ENCODE data around the gene GAK. TPM values are rescaled to one million over a fixed set of nuclear protein-coding genes. Genes with fewer than 3 reads are reported as not detected.

GAK gene
- total and polyA plus RNA-seq, 7 donors, result 20.9 to 55.8 (median 36.4) TPM

DNA sequence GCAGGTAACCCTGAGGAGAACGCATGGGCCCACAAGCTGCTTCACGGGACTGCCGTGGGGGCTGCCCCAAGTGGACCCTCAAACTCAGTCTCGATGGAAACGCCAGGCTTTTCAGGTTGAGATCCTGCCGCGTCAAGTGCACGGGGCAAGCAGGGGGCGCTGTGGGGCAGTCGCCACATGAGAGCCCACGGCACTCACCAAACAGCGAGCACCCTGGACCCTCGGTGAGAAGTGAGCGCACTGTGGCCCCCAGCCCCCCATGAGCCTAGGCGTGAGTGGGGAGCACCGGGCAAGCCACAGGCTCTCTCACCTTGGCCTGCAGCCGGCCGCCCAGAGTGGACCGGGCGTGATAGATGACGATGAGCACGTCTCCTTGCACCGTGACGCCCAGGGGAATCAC is 55.3 kb downstream of the GAK start:
- H3K4me3 ChIP-seq, result no peak overlapping the region
- H3K36me3 ChIP-seq (ENCODE audit: insufficient read depth in 1 of 2, low read depth in 1 of 2), result peaks cover 2 to 100% of the 10 kb centered on the region in 2 donors
- H3K9me3 ChIP-seq, result no peaks in the 10 kb centered on the region
- intact Hi-C loops (cut with DNase I), result no loop called here
- no peak overlapping the region for H3K27ac ChIP-seq
- DNase-seq (no peak), ATAC-seq (no peak)
- WGBS, 3 donors, result 90 to 93% (median 93%) methylated on average over 24 of the region's 24 CpGs
- H3K27me3 ChIP-seq (ENCODE audit: insufficient read depth in 3 of 3, low read length in 2 of 3), result no peaks in the 10 kb centered on the region
- TF ChIP-seq, protein P1, sequence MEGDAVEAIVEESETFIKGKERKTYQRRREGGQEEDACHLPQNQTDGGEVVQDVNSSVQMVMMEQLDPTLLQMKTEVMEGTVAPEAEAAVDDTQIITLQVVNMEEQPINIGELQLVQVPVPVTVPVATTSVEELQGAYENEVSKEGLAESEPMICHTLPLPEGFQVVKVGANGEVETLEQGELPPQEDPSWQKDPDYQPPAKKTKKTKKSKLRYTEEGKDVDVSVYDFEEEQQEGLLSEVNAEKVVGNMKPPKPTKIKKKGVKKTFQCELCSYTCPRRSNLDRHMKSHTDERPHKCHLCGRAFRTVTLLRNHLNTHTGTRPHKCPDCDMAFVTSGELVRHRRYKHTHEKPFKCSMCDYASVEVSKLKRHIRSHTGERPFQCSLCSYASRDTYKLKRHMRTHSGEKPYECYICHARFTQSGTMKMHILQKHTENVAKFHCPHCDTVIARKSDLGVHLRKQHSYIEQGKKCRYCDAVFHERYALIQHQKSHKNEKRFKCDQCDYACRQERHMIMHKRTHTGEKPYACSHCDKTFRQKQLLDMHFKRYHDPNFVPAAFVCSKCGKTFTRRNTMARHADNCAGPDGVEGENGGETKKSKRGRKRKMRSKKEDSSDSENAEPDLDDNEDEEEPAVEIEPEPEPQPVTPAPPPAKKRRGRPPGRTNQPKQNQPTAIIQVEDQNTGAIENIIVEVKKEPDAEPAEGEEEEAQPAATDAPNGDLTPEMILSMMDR (IDR thresholded peaks at IDR 0.05), result peak; percentile 12
- no peaks in the 10 kb centered on the region for H3K4me1 ChIP-seq

DNA sequence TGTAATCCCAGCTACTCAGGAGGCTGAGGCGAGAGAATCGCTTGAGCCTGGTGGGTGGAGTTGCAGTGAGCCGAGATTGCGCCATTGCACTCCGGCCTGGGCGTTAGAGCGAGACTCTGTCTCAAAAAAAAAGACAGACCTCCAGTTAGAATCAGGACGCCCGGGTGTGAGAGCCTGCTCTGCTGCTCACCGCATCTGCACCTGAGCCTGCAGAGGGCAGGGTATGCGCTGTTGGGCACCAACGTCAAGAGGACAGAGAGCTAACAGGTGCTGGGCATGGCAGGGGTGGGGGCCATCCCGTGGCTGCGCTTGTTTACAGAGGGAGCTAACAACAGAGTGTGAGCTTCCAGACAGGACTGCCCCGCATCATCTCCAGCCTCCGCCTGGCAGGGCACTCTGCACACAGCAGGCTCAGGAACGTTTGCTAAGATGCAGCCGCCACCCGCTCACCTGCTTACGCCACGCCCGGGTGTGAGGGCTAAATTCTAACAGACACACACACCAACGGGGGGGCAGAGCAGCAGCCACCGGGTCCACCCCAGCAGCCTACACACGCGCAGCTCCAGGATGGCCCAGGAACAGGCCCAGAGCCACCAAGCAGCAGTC is 56.2 kb downstream of the GAK start:
- intact Hi-C loops (cut with DNase I), result no loop called here
- Histone ChIP-seq H3K27me3 (ENCODE audit: insufficient read depth in 3 of 3, low read length in 2 of 3) (no peaks in the 10 kb centered on the region), H3K4me1 (no peaks in the 10 kb centered on the region), H3K36me3 (ENCODE audit: insufficient read depth in 1 of 2, low read depth in 1 of 2) (peaks cover 2 to 94% of the 10 kb centered on the region in 2 donors), H3K4me3 (no peak overlapping the region), H3K27ac (no peak overlapping the region), H3K9me3 (no peaks in the 10 kb centered on the region)
- DNase-seq (no peak), ATAC-seq (peak in 3 of 4 donors; percentile 31 to 39 (median 33))
- TF ChIP-seq, protein P1 (IDR thresholded peaks at IDR 0.05), result no peak
- 83 to 88% (median 86%) methylated on average over 26 of the region's 26 CpGs for WGBS, 3 donors

DNA sequence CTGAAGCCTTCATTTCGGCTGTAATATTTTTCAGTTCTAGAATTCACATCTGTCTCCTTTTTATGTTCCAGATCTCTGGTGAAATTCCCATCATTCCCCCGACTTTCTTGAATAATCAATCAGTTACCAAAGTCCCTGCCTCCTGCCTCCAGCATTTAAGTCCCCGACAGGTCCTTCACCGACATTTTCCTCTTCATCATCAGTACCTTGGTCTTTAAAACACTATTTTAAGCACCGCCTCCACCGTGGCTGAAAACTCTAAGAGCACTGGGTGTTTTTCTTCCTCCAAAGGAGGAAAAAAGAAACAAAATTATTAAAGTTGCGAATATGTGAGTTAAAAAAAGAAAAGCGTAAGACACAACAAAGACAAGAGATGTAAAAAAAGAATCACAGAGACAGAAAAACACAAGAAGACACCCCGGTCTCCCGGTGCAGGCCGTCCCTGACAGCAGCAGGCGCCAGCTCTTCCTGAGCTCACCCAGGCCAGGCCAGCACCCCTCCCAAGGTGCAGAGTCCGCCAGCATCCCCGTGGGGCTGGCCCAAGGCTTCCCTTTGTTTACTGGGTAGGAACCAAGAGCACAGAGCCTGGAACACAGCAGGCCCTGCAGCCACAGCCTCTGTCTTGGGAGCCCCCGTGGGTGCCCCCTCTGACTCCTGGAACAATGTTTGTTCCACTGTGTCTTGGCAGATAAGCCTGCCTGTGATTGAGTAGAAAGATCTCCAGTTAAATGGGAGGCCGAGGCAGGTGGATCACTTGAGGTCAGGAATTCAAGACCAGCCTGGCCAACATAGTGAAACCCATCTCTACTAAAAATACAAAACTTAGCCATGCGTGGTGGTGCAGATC is 56.9 kb downstream of the GAK start:
- intact Hi-C loops (cut with DNase I), result no loop called here
- H3K27me3 ChIP-seq (ENCODE audit: insufficient read depth in 3 of 3, low read length in 2 of 3), result no peaks in the 10 kb centered on the region
- H3K27ac ChIP-seq, result no peak overlapping the region
- no peak overlapping the region for H3K4me3 ChIP-seq
- WGBS, 3 donors, result 86 to 88% (median 86%) methylated on average over 17 of the region's 17 CpGs
- H3K36me3 ChIP-seq (ENCODE audit: insufficient read depth in 1 of 2, low read depth in 1 of 2), result peaks cover 2 to 94% of the 10 kb centered on the region in 2 donors
- H3K4me1 ChIP-seq, result no peaks in the 10 kb centered on the region
- H3K9me3 ChIP-seq, result no peaks in the 10 kb centered on the region
- TF ChIP-seq, protein P1 (IDR thresholded peaks at IDR 0.05), result no peak
- no peak for DNase-seq
- no peak for ATAC-seq

- peaks cover 5 to 88% of the 10 kb centered on the region in 2 donors for H3K36me3 ChIP-seq (ENCODE audit: insufficient read depth in 1 of 2, low read depth in 1 of 2)
- WGBS, 3 donors, result 66 to 69% (median 67%) methylated on average over 9 of the region's 9 CpGs
- no peak overlapping the region for H3K27ac ChIP-seq
- no peaks in the 10 kb centered on the region for H3K4me1 ChIP-seq
- no peaks in the 10 kb centered on the region for H3K9me3 ChIP-seq
- H3K27me3 ChIP-seq (ENCODE audit: insufficient read depth in 3 of 3, low read length in 2 of 3), result no peaks in the 10 kb centered on the region
- DNase-seq (no peak), ATAC-seq (no peak)
- TF ChIP-seq, protein P1 (IDR thresholded peaks at IDR 0.05), result no peak
- H3K4me3 ChIP-seq, result no peak overlapping the region
- intact Hi-C loops (cut with DNase I), result no loop called here
Observed at GRCh38 chr4:874056-874455, 58.1 kb downstream of the GAK start.
